Immature natural killer cell (primary cell): ENCODE measurements around the gene WNK2. TPM values are rescaled to one million over a fixed set of nuclear protein-coding genes. Genes with fewer than 3 reads are reported as not detected.

Experiments
- DNase-seq, 3 donors: peaks; one replicate each; pipeline ENCODE4 v3.0.0; 2022; ENCODE audit warnings: mixed read lengths in 1 of 3
- H3K27ac Mint-ChIP-seq, 6 donors: one replicate each; pipeline ENCODE4 v1.8.0; 2020; ENCODE audit warnings: mixed read lengths in 6 of 6, mild to moderate bottlenecking in 5 of 6, inconsistent platforms in 4 of 6, moderate library complexity in 3 of 6
- H3K27me3 Mint-ChIP-seq, 3 donors: one replicate each; pipeline ENCODE4 v1.8.0; 2020 to 2021; ENCODE audit warnings: low read depth in 3 of 3, mild to moderate bottlenecking in 3 of 3, mixed read lengths in 3 of 3, moderate library complexity in 3 of 3, inconsistent platforms in 1 of 3
- H3K36me3 Mint-ChIP-seq, 3 donors: one replicate each; pipeline ENCODE4 v1.8.0; 2020; ENCODE audit warnings: mixed read lengths in 3 of 3, inconsistent platforms in 2 of 3, mild to moderate bottlenecking in 2 of 3
- H3K4me1 Mint-ChIP-seq, 2 donors: one replicate each; pipeline ENCODE4 v1.8.0; 2020; ENCODE audit warnings: inconsistent platforms in 2 of 2, mild to moderate bottlenecking in 2 of 2, mixed read lengths in 2 of 2, moderate library complexity in 1 of 2
- H3K4me3 Mint-ChIP-seq, 5 donors: one replicate each; pipeline ENCODE4 v1.8.0; 2020; ENCODE audit warnings: mild to moderate bottlenecking in 5 of 5, mixed read lengths in 5 of 5, inconsistent platforms in 3 of 5, moderate library complexity in 3 of 5
- H3K9me3 Mint-ChIP-seq, 6 donors: one replicate each; pipeline ENCODE4 v1.8.0; 2020; ENCODE audit warnings: mild to moderate bottlenecking in 6 of 6, mixed read lengths in 6 of 6, inconsistent platforms in 4 of 6, moderate library complexity in 3 of 6
- polyA plus RNA-seq, 3 donors: library from polyadenylated mRNA; unstranded; fragments of 300-500 nt; fragmentation: Illumina TruSeq; gene quantifications; one replicate each; pipeline ENCODE4 v1.2.3, GENCODE V29; 2021

WNK2 gene
- polyA plus RNA-seq, 3 donors from 2014 or later: not detected

DNA sequence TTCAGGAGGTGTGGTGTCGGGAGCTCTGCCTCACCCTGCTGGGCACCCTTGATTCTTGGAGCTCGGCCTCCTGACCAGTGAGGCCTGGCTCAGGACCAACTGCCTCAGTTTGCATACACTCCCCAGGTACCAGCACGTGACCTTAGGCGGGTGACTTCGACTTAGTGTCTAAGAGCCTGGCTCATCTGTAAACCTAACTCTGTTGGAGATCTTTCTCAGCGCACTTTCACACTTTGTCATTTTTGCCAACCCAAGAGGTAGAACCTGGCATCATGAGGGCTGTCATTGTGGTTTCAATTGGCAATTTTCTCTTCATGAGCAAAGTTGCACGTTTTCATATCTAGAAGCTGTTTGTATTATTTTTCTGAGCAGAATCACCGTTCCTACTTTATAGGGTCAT is 13.4 kb upstream of the WNK2 start:
- no peaks in the 10 kb centered on the region for H3K9me3 Mint-ChIP-seq

DNA sequence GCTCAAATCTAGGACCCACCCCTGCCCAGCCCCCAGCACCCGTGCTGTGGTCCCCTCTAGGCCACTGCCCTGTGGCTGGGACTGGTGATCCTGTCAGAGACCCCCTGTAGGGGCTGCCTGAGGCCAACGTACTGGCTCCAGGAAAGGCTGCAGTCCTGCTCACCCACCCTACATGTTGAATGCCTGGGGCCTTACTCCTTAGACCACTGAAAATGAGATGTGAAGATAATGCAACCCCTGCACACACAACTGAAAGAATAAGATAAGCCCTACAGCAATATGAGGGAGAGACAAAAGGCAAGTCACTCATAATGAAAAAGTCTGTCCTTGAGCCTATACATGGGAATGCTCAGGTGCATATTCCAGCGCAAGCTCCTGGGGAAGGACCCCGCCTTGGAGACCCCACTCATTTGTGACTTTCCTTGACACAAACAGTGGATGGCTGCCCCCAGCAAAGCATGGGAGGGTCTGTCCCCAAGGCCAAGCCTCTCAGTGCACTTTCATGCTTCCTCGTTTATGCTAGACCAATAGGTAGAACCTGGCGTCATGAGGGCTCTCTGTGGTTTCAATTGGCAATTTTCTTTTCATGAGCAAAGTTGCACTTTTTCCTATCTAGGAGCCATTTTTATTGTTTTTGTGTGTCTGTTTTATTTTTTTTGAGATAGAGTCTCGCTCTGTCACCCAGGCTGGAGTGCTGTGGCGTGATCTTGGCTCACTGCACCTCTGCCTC is 12.5 kb upstream of the WNK2 start:
- Mint-ChIP-seq H3K4me1 (peaks cover 5 to 6% of the 10 kb centered on the region in 2 donors), H3K27me3 (peaks cover 2 to 7% (median 5%) of the 10 kb centered on the region in 3 donors), H3K27ac (no peak overlapping the region), H3K4me3 (no peak overlapping the region), H3K36me3 (no peaks in the 10 kb centered on the region), H3K9me3 (no peaks in the 10 kb centered on the region)
- no peak for DNase-seq

More for the DNA sequence above, 13.4 kb upstream of the WNK2 start:
- no peaks in the 10 kb centered on the region for H3K36me3 Mint-ChIP-seq
- H3K27ac Mint-ChIP-seq: no peak overlapping the region
- no peak overlapping the region for H3K4me3 Mint-ChIP-seq
- H3K4me1 Mint-ChIP-seq: peaks cover 5 to 6% of the 10 kb centered on the region in 2 donors
- no peak for DNase-seq
- H3K27me3 Mint-ChIP-seq: peaks cover 2 to 7% (median 5%) of the 10 kb centered on the region in 3 donors

DNA sequence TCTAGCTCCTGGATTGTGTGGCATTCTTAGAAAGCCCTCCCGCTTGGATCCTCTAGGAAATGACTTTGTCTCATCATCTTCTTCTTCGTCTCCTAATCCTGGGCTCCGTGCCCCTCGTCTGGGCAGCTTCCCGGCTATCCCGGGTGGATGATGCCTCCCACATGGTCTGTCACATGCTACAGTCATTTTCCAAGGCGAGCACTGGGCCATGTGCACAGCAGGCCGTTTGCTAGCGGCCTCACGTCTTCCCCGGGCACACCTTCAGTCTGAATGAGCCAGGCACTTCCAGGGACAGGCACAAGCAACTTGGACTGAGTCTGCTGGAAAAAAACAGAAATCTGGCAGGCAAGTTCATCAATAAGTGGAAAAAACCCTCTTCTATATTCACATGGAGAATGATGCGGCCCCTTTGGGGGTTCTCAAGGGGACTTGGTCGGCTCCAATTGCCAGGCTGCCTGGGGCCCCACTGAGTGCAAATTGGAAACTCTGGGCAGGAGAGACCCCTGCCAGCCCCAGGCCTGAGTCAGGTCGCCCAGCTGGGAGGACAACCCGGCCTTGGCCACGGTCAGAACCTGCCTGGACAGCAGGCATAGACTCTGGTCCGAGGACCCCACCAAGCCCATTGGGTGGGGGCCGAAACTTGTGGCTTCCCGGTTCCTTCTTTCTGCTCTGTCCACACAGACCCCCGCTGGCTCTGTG is 11.1 kb upstream of the WNK2 start:
- Mint-ChIP-seq H3K27me3 (peaks cover 2 to 9% (median 7%) of the 10 kb centered on the region in 3 donors), H3K4me1 (peaks cover 5 to 6% of the 10 kb centered on the region in 2 donors), H3K9me3 (no peaks in the 10 kb centered on the region), H3K4me3 (no peak overlapping the region), H3K27ac (no peak overlapping the region), H3K36me3 (no peaks in the 10 kb centered on the region)
- no peak for DNase-seq

DNA sequence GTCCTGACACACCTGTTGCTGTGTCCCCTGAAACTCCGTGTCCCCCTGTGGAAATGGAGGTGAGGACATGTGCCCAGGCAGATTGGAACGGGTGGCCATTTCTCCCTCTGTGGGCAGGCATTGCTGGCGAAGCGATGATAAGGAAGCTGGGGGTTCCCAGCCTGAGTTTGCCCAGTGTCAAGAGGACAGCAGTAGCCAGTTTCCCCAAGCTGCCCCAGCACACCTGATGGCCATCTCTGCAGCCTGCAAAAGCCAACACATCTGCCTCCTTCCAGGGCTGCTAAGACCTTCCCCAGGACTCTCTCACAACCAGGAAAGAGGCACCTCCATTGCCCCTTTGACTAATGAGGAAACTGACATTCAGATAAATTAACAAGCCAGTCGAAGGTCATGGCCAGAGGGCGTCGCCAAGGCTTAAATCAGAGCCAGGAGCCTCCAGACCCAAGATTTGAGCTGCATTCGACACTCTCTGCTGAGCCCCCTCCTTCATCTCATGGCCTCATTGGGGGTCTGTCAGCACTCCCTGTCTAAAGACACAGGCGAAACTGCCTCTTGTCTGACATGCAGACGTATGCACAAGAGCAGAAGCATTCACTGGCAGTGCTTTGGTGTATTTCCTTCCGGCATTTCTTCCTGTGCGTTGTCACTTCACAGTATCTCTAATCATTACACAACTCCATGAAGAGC is 10.4 kb upstream of the WNK2 start:
- H3K27me3 Mint-ChIP-seq: peaks cover 2 to 10% (median 7%) of the 10 kb centered on the region in 3 donors
- H3K9me3 Mint-ChIP-seq: no peaks in the 10 kb centered on the region
- no peaks in the 10 kb centered on the region for H3K36me3 Mint-ChIP-seq
- no peak for DNase-seq
- H3K4me1 Mint-ChIP-seq: peaks cover 5 to 6% of the 10 kb centered on the region in 2 donors
- peak overlapping the region in 1 of 5 donors; percentile 29 for H3K4me3 Mint-ChIP-seq
- H3K27ac Mint-ChIP-seq: no peak overlapping the region

DNA sequence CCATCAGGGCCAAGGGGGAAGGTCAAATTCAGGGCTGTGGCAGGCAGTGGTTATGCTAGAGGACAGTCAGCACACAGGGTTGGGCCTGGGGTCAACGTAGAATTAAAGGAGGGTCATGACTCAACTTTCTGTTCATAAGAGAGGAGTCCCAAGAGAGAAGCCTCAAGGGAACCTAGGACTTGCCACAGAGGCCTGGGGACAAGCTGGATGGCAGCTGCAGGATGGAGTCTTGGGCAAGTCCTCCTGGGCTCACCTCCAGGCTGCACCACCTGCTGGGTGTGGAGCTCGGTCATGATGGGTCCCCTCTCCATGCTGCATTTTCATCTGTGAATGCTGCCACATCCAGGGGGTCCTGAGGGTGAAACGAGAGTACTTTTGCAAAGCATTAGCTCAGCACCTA is 9.0 kb upstream of the WNK2 start:
- H3K27ac Mint-ChIP-seq: no peak overlapping the region
- DNase-seq: no peak
- peaks cover 0 to 1% (median 0%) of the 10 kb centered on the region in 6 donors for H3K9me3 Mint-ChIP-seq
- H3K4me3 Mint-ChIP-seq: no peak overlapping the region
- no peaks in the 10 kb centered on the region for H3K36me3 Mint-ChIP-seq
- peaks cover 0 to 4% of the 10 kb centered on the region in 2 donors for H3K4me1 Mint-ChIP-seq
- H3K27me3 Mint-ChIP-seq: peaks cover 2 to 10% (median 9%) of the 10 kb centered on the region in 3 donors

DNA sequence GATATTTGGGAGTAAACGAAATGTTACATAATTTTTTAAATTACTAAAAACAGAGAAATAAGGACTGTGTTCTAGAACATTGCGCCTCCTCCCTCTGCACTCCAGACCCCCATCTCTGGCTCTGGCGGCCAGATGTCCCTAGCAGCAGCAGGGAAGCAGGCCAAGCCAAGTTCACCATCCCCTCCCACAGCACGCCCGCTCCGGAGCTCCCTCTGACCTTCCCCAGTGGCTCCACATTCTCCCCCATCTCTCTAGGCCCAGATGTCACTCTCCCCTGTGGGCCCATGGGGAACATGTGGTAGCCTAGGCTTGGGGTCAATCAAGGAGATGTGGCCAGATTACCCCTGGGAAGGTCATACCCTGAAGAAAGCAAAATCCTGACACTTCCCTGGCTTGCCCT is 6.3 kb upstream of the WNK2 start:
- DNase-seq: no peak
- H3K4me3 Mint-ChIP-seq: no peak overlapping the region
- no peaks in the 10 kb centered on the region for H3K36me3 Mint-ChIP-seq
- H3K27me3 Mint-ChIP-seq: peaks cover 3 to 23% (median 6%) of the 10 kb centered on the region in 3 donors
- peaks cover 0 to 4% of the 10 kb centered on the region in 2 donors for H3K4me1 Mint-ChIP-seq
- peaks cover 0 to 2% (median 0%) of the 10 kb centered on the region in 6 donors for H3K9me3 Mint-ChIP-seq
- H3K27ac Mint-ChIP-seq: no peak overlapping the region

DNA sequence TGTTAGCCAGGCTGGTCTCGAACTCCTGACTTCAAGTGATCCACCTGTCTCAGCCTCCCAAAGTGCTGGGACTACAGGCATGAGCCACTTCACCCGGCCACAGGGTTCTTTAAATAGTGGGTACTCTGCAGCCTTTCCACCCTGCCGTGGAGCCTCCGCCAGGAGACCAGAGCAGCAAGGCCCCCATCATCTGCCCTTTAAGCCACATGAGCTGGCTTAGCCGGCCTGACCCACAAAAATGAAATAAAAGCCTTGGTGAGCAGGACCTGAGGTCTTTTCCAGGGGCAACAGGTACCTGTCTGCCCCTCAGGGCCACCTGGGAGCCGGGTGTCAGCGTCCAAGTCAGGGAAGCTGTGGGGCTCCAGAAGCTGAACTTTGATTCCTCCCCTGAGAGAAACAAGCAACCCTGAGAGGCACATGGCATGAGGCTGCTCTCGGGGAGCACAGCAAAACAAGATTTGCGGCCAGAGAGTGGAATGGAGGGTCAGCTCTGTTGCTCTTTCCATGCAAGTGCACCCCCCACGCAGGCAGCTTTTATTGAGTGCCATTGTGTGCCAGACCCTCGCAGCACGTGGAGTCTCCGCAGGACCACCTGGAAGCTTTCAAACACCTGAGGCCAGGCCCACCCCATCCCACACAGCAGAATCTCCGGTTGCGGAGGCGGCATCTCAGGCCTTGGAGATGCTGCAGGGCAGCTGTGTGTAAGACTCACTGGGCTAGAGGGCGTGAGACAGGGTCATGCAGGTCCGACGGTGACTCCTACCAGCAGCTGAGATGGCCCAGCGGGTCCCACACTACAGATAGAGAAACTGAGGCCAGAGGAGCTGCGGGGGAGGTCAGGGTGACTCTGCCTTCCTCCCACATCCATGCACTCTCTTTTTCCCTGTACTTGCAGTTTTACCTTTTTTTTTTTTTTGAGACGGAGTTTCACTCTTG is 4.8 kb upstream of the WNK2 start:
- H3K4me3 Mint-ChIP-seq: no peak overlapping the region
- peaks cover 0 to 2% (median 0%) of the 10 kb centered on the region in 6 donors for H3K9me3 Mint-ChIP-seq
- peaks cover 4 to 26% (median 5%) of the 10 kb centered on the region in 3 donors for H3K27me3 Mint-ChIP-seq
- no peaks in the 10 kb centered on the region for H3K36me3 Mint-ChIP-seq
- H3K27ac Mint-ChIP-seq: no peak overlapping the region
- peaks cover 0 to 8% of the 10 kb centered on the region in 2 donors for H3K4me1 Mint-ChIP-seq
- DNase-seq: no peak

DNA sequence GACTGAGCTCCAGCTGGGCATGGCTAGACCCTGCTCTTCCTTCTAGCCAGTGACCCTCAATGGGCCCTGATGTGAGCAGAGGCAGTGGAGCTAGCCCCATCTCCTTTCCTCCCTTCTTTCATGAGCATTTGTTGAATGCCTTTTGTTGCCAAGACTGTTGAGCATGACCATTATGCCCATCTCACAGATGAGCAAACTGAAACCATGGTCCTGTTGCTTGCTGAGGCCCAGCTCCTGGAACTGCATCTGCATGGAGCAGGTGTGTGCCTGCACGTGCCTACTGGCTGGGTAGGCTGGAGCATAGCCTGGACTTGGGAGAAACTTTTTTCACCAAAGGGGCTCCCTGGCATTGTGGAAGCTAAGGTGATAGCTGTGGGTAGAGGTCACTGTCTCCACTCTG is 3.0 kb upstream of the WNK2 start:
- H3K27me3 Mint-ChIP-seq: peaks cover 7 to 30% (median 8%) of the 10 kb centered on the region in 3 donors

DNA sequence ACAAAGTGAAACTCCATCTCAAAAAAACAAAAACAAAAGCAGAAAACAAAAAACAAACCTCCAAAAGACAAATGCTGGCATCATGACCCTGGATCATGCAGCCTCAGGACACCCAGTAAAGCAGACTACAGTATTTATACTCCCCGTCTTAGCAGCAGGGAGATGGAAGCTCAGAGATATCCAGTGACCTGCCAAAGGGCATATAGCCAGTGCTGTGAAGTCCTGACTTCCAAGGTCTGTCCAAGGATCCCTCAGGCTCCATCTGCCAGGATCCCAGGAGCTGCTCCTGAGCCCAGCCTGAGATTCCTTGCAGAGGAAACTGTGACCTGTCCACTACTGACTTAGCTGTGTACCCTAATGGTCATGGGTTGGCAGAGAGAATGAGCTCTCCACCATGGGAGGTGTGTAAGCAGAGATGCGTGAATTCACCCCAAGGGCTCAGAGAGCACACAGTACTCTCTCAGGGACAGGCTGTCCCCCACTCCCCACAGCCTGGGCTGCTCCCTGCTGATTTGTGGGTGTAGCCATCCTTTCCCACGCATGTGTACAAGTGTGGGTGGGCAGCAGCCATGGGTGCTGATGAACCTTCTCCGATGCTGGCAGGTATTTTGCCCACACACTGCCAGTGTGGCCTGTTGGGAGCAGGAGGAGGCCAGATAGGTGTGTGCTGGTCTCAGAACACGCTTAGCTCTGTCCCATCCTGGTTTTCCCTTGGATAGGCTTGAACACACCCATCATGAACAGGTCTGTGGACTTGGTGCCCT is 2.1 kb upstream of the WNK2 start:
- Mint-ChIP-seq H3K27ac (no peak overlapping the region), H3K36me3 (no peaks in the 10 kb centered on the region), H3K4me1 (peaks cover 0 to 12% of the 10 kb centered on the region in 2 donors), H3K27me3 (peaks cover 7 to 30% (median 8%) of the 10 kb centered on the region in 3 donors), H3K4me3 (no peak overlapping the region), H3K9me3 (peaks cover 0 to 2% (median 0%) of the 10 kb centered on the region in 6 donors)
- no peak for DNase-seq

More for the DNA sequence above, 3.0 kb upstream of the WNK2 start:
- H3K9me3 Mint-ChIP-seq: peaks cover 0 to 2% (median 0%) of the 10 kb centered on the region in 6 donors
- DNase-seq: no peak
- peaks cover 0 to 12% of the 10 kb centered on the region in 2 donors for H3K4me1 Mint-ChIP-seq
- H3K4me3 Mint-ChIP-seq: no peak overlapping the region
- no peak overlapping the region for H3K27ac Mint-ChIP-seq
- H3K36me3 Mint-ChIP-seq: no peaks in the 10 kb centered on the region

DNA sequence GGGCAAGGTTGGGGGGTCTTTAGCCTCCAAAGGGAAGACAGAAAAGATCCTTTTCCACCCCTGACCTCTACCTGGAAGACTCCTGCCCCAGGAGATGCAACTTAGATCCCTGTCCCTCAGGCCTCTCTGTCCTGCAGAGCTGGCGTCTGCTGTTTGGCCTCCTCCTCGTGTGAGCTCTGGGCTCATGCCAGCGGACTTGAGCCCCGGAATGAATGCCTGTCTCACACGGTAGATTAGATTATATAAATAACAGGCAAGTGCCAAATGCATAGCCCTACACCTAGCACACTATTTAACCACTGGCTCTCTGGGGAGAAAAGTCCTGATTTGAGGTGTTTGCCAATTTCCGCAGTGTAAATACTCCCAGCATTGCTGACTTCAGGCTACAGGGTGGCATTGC is 1.4 kb upstream of the WNK2 start:
- peaks cover 0 to 2% (median 0%) of the 10 kb centered on the region in 6 donors for H3K9me3 Mint-ChIP-seq
- peaks cover 0 to 12% of the 10 kb centered on the region in 2 donors for H3K4me1 Mint-ChIP-seq
- peak overlapping the region in 1 of 5 donors; percentile 63 for H3K4me3 Mint-ChIP-seq
- H3K27ac Mint-ChIP-seq: no peak overlapping the region
- H3K27me3 Mint-ChIP-seq: peaks cover 8 to 34% (median 11%) of the 10 kb centered on the region in 3 donors
- no peaks in the 10 kb centered on the region for H3K36me3 Mint-ChIP-seq
- DNase-seq: no peak

DNA sequence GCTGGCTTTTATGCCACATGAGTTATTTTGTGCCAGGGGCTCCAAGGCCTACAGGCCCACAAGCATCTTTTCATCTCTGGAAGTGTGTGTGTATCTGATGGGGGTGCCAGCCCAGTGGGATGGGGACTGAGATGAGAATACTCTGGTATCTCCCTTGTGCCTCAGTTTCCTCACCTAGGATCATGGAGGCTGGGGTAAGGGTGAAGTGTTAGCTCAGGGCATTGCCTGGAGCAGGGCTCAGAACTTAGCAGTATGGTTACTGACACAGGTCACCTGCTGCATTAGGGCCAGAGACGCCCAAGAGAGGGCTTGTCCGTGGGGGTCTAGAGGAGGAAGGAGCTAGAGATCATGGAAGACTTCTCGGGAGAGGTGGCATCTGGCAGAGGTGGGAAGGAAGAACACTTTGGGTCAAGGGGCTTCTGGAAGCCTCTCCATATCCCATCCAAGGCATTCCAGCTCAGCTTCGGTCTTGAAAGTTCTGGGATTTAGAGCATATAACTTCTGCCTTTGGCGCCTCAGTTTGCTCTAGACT is 742 bp upstream of the WNK2 start:
- Mint-ChIP-seq H3K27me3 (peaks cover 8 to 34% (median 13%) of the 10 kb centered on the region in 3 donors), H3K4me1 (peaks cover 0 to 12% of the 10 kb centered on the region in 2 donors), H3K4me3 (peak overlapping the region; percentile 63 to 80 (median 64)), H3K9me3 (peaks cover 0 to 2% (median 0%) of the 10 kb centered on the region in 6 donors), H3K36me3 (no peaks in the 10 kb centered on the region), H3K27ac (no peak overlapping the region)
- DNase-seq: no peak
